Activated naive CD4-positive, alpha-beta T cell treated with anti-CD3 and anti-CD28 coated beads, Interleukin-2, amount 50 U/mL, for 16 hours (primary cell): ENCODE results near the gene DBN1.
A peak's percentile ranks its signal among the peaks of the same experiment; 100 is the strongest.

ENCODE experiments used
- DNase-seq: peaks from one replicate; pipeline ENCODE4 v3.0.0-alpha.2; 2020

Gene DBN1

GRCh38 chr5:177504086-177505056, 30.9 kb upstream of the DBN1 start:
- DNase-seq, result no peak

GRCh38 chr5:177503351-177504085, 30.1 kb upstream of the DBN1 start:
- no peak for DNase-seq

DNA sequence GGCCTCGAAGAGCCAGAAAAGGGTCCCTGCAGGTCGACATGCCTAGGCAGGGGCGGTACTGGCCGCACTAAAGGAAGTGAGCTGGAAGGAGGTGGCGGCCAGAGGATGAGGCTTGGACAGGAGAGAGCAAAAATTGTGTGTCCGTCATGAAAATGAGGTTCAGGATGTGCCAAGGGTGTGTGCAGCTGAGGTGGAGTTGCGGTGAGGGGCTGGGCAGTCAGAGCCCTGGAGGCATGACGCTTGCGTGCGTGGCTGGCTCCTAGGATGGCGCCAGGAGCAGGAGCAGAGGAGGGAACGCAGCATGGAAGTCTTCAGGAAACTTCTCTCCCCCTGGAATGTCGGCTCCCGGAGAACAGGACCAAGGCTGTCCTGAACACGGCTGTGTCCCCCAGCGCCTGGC, 29.5 kb upstream of the DBN1 start:
- no peak for DNase-seq

DNA sequence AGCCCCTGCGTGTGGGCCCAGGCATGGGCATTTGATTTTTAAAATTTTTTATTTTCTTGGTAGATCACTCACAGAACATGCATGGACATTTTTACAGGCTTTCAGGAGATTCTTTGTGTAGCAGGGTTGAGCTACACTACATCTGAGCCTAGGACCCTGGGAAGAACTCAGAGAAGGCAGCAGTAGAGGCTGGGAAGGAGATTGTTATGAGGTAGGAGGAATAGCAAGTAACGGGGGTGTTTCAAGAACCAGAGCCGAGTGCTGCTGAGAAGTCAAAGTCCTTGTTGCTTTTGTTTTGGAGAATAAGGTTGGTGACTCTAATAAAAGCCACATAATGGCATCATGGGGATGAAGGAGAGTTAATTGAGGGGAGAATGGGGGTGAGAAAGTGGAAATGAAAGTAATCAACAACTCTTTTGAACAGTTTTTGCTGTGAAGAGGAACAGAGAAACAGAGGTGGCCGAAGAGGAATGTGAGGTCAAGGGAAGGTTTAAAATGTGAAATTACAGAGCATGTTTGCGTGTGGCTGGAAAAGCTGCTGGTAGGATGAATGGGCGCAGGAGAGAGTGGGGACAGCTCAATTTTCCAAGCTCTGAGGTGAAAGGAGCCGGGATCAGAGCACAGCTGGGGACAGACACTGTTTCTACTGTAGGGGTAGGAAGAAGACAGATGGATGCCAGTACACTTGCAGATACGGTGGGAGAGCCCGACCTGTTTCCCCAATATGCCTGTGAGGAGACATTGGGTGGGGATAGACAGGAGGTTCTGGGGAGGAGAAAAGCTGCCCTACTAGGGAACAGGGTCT, 28.6 kb upstream of the DBN1 start:
- no peak for DNase-seq

- DNase-seq, result peak; percentile 86
Measured at GRCh38 chr5:177500685-177501522, 27.5 kb upstream of the DBN1 start.

- DNase-seq, result no peak
Measured at GRCh38 chr5:177499842-177500241, 26.4 kb upstream of the DBN1 start.

DNA sequence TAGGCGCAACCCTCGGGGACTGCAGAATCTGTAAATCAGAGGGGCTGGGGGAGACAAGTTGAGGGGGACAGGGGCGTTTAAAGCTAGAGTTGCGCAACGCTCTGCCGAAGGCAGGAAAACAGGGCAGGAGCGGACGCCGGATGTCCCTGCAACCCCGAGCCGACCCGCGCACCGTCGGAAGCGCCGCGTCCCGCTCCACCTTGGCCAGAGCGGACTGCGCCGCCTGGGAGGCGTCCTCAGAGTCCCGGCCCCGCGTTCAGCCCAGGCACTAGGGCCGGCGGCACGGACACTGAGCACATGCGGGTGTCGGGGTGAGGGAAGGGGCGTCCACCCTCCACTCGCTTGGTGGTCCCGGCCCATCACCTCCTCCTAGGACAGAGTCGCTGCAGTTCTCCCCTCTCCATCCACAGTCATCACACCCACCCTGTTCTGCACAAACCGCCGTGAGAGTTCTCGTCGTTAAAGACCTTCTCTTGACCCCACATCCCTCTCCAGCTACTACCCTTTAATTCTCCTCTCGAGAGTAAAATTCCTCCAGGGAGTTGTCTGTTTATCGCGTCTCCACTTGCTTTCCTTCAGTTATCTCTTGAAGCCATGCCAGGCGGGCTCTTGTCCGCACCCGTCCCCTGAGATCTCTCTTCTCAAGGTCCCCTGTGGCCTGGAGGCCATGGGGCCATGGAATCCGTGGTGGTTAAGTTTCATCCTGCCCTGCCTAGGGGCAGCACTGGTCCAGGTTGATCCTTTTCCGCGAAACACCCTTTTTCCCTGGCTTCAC, 24.8 kb upstream of the DBN1 start:
- no peak for DNase-seq

DNA sequence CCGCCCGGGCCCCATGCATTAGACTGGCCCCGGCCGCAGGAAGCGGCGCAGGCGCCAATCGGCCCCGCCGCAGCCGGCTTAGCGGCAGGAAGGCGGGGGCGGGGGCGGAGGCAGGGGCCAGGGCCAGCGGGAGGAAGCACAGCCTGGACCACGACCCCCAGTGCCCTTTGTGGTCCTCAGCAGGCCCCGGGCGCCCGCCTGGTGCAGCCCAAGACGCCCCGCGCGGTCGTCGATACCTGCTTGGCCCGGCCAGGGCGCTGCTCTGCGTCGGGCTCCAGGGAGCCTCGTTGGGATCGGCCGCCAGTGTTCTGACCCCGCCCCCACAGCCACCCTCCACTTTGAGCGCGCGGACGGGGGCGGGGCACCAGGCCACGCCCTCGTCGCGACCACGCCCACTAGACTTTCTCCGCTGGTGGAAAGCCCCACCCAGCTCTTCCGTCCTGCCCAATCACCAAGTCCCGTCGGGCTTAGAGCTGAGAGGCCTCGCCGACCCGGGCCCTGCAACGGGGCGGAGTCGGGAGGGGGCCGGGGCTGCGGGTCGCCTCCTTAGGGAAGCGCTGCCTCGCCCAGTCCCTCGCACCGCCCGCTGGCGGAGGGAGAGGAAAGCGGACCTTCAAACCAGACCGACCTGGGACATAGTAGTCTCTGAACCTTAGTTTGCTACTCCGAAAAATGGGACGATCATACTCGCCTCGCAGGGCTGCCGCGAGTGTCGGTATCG, 24.0 kb upstream of the DBN1 start, which contains the start of gene PDLIM7:
PDLIM7 (minus strand) TSS at position 313 of the 721 bp plus-strand sequence. CDS start 1,092 bp downstream, outside the sequence.
- DNase-seq, result peak; percentile 91

DNA sequence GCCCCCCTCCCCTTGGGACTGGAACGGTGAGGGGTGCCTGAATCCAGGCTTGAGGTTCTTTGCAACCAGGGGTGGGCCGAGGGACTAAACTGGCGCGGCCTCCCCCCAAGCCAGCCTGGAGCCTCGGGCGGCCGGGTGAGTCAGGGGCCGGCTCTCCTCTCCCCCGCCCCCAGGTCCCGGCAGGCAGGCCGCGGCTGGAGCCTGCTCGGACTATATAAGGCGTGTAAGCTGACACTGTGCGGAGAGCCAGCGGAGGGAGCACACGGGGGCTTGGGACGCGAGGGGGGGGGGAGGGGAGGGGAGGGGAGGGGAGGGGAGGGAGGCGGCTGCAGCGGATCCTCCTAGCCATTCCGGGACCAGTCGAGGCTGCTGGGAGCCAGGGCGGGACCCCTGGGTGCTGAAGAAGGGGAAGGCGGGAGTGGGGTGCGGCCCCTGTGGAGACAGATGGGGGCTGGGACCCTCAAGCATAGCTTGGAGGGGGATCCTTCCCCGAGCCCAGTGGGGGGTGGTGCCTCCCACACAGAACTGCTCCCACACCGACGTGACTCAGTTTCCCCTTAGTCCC, 23.4 kb upstream of the DBN1 start:
- DNase-seq, result no peak

DNA sequence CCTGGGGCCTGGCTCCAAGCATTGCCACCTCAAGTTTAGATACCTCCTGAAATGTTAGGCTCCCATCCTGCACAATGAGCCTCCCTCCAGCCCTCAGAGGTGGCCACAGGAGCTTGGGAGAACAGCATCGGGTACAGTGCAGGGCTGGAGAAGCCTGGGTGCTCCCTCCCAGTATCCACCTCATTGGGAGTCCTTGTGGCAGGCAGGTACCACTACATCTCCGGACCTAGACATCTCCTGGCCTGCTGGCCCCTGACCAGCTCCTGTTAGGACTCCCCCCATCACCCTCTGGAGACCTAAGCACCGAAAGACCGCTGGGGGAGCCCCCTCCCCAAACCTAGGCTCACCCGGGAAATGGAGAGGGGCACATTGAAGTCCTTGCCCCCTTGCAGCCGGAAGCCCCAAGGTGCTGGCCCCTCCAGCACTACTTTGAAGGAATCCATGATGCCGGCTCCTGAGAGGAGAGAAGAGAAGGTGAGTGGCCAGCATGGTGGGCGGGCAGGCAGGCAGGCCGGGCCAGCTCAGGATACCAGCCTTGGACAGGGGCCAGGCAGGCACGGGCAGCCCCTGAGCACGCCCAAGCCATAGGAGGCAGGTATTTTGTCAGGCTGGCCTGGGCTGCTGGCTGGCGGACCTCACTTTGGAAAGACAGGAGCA, 22.8 kb upstream of the DBN1 start:
- no peak for DNase-seq

DNA sequence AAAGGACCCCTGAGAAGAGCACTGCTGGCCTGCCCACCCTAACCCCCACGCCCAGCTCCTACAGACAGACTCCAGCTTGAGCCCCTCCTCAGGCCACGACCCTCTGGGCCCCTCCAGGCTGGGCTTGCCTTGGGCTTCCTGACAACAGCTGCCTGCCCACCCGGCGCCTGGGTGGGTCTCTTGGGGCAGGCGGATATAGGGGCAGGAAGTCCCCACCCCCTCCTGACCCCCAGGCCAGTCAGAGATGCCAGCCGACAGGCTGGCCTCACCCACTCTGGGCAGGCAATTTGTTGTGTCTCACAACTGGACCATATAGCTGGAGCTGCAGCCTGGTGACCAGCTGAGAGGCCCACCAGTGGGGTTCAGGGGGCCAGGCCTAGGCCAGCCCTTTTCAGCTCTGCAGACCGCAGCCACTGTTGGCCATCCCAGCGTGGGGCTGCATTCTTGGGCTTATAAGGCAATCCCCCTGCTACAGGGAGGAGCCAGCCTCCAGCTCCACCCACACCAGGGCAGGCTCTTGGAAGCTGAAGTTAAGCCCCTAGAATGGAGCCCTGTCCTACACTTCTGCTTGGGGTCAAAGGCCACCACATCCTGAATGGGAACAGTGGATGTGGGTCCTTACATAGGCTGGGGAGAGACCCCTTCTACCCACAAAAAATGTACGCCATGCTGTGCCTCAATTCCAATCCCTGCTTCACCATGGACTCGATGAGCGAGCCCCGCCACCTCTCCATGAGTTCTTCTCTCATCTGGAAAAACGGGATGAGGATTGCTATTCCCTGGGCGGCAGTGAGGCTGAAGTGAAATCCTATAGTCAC, 22.0 kb upstream of the DBN1 start:
- DNase-seq, result no peak

- no peak for DNase-seq
Measured at GRCh38 chr5:177494346-177495195, 21.1 kb upstream of the DBN1 start.

- DNase-seq, result no peak
Measured at GRCh38 chr5:177493795-177494345, 20.4 kb upstream of the DBN1 start.

DNA sequence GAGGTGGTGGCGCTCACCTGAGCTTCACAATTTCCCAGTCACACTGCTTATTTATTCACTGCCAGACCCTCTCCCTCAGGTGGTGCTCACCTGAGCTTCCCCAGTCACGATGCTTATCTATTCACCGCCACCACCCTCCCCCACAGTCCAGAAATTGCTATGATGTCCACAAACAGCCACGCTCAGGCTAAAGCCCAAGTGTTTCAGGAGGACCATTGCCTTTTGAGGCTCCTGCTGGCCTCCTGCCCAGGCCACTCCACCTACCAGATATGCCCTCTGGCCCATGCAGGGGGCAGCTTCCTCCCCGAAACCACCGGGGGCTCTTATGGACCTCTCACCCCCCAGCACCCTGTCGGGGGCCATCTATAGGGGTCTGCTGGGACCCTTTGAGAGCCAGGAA, 19.4 kb upstream of the DBN1 start:
- no peak for DNase-seq

DNA sequence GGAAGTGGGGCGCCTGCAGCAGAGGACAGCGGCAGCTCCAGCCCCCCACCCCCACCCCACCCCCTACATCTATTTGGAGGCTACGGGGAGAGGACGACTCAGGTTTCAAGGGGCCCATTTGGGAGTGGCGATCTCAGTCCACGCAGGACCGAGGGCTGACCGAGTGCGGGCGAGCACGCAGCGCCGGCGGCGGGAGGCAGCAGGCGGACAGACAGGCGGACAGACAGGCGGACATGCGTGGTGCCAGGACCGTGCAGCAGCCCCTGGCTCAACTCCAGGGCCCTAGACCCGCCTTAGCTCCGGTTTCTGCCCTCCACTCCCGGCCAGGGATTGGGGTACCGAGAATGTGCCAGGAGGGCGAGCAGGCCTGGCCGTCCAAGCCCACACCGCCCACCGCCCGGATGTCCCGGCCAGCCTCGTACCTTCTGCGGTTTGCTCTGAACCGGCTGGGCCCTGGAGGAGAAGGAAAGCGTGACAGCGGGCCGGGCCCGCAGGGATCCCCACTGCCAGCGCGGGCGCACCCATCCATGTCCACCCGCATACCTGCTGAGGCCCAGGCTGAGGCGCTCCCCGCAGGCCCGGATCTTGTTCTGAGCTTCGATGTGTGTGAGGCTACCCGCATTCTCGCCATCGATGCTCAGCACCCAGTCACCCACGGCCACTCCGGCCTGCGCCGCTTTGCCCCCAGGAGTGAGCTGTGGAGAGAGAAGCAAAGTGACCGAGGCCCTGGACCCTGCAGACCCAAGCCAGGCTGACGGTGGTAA, 18.7 kb upstream of the DBN1 start:
- no peak for DNase-seq

GRCh38 chr5:177491429-177491945, 18.1 kb upstream of the DBN1 start:
- no peak for DNase-seq
